Astrocyte of the cerebellum (primary cell): ENCODE data around the gene FYN.
A peak's percentile ranks its signal among the peaks of the same experiment; 100 is the strongest.

Experiments used
- DNase-seq: peaks from one replicate; pipeline ENCODE4 v3.0.0-alpha.2; 2011; ENCODE audit warnings: low read depth
- H3K4me3 ChIP-seq: 2 replicates; pipeline ENCODE4 v1.5.1; 2011; ENCODE audit warnings: mild to moderate bottlenecking, low read depth, low read length, moderate library complexity
- in situ Hi-C: cut with HindIII; loops from 2 replicates; pipeline ENCODE4 v1.10.0; 2017; ENCODE audit warnings: low sequenced_read_pairs
- TF ChIP-seq, protein P1 (sequence below): IDR thresholded peaks from 2 replicates; pipeline ENCODE4 v1.5.1; 2012; ENCODE audit warnings: low read length, low read depth, moderate library complexity, mild to moderate bottlenecking; ENCODE audit errors: missing control alignments

Gene FYN

DNA sequence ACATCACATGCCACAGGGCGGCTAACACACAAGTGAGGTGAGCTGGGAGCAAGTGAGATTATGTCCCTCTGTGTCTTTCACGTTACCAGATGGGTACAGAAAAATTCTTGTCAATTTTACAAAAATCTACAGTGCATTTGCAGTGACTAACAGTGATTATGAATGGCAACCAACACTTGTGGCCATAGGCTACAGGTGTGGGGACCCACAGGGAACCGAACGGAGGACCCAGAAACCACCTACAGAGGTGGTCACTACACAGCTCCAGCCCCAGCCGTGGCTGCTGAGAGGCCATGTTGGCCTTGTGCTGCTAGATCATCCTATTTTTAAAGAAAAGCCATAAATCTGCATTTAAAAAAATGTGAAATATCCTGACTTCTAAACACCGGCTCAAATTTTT, 50.2 kb downstream of the FYN start:
- in situ Hi-C loops = no loop called here
- TF ChIP-seq, protein P1, sequence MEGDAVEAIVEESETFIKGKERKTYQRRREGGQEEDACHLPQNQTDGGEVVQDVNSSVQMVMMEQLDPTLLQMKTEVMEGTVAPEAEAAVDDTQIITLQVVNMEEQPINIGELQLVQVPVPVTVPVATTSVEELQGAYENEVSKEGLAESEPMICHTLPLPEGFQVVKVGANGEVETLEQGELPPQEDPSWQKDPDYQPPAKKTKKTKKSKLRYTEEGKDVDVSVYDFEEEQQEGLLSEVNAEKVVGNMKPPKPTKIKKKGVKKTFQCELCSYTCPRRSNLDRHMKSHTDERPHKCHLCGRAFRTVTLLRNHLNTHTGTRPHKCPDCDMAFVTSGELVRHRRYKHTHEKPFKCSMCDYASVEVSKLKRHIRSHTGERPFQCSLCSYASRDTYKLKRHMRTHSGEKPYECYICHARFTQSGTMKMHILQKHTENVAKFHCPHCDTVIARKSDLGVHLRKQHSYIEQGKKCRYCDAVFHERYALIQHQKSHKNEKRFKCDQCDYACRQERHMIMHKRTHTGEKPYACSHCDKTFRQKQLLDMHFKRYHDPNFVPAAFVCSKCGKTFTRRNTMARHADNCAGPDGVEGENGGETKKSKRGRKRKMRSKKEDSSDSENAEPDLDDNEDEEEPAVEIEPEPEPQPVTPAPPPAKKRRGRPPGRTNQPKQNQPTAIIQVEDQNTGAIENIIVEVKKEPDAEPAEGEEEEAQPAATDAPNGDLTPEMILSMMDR = no peak
- no peak for DNase-seq
- no peak overlapping the region for H3K4me3 ChIP-seq

DNA sequence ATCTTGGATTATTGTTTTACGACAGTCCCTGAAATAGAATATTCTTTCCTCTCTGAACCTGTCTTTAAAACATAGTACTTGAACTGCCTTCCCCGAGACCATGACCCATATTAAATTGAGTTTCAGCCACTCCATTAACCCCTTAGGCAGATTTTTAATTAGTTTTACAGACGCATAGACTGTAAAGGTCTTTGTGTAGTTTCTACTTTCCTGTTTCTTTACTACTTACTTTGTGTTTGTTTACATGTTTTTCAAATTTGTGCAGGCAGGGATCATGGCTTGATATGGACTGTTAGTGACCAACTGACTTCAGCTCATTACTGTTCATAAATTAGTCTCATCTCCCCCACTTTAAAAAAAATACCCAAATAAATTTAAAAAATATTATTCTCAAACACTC, 53.8 kb downstream of the FYN start:
- H3K4me3 ChIP-seq = no peak overlapping the region
- no peak for DNase-seq
- TF ChIP-seq, protein P1 = no peak
- in situ Hi-C loops = no loop called here

DNA sequence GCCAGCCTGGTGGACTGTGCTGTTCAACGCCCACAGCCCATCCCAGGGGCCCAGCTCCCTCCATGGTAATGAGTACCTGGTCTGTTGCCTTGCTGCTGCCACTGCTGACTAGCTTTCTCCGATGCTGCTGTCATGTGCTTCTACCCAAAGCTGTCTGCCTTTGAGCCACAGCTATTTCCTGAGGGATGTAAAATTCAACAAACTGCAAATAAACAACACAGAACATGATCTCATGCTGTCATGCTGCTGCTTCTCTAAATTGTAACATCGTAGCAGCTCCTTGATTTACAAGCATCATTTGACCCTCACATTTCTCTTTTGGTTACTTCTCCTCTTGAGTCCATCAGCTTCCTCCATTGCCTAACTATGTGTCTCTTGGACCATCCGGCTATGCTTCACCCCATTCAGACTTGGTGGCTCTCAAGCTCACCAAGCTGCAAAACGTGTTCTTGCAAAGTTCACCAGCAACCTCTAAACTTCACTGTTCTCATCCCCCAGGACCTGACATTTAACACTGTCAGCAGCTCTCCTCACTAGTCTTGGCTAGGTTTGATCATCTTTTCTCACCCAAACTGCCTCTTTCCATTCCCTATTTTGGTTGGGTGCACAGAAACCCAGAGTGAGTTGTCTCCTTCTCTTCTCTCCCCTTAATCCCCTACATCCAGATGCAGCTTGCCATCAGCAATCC, 54.6 kb downstream of the FYN start:
- H3K4me3 ChIP-seq = no peak overlapping the region
- no peak for DNase-seq
- TF ChIP-seq, protein P1 = no peak
- in situ Hi-C loops = no loop called here

DNA sequence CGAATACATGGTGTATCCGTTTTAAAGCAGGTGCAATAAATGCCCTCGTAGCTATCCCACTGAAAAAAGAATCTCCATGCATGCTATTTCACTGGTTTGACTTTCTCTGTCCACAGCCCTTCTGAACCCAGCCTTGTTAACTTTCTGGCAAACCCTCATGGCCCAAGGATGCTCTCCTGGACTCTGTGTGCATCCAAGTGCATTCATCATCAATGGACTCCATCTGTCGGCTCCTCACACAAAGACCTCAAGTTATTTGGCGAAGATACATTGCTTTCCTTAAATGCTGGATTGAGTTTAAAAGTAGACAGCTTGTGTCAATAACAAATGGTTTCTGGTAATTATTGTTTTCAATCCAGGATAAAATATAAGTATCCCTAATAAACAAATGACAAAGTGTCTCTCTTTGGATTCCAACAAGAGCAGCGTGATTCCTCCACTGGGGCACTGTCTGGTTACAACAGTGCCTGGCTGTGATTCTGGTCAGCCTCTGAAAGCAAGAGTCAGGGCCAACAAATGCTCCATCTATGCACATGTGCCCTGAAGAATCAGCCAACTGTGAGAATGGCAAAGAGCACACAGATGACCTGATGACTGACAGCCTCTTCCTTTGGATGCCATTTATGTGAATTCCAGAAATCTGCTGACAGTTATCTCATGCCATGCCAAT, 55.7 kb downstream of the FYN start:
- no peak for DNase-seq

DNA sequence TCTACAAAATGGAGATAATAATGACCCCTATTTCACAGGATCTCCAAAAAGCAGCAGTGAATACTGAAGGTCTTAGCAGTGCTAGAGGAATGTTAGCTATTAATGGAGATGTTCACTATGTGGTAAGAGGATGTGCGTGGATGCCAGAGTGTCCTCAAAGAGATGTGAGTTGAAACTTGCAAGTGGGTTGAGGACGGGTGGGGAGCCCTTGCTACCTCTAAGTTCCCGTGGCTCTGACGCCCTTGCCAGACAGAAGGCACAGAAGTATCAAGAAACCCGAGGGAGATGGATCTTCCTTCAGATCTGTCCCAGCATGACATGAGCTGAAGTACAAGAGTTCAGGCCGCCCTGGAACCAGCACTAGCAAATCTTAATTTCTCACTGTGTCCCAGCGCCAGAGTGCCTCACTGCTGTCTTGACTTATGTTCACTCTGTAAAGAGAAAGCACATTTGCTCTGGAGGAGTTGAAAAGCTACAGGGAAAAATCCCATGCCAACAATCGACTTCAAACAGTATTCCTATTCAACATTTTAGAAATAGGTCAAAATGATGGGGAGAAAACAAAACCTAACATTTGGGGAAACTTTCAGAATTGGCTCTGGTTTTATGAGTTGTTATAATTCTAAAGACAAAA, 59.5 kb downstream of the FYN start:
- in situ Hi-C loops = no loop called here
- DNase-seq = no peak
- no peak overlapping the region for H3K4me3 ChIP-seq
- TF ChIP-seq, protein P1 = no peak

More for the DNA sequence above, 55.7 kb downstream of the FYN start:
- TF ChIP-seq, protein P1 = no peak
- in situ Hi-C loops = no loop called here
- H3K4me3 ChIP-seq = no peak overlapping the region

DNA sequence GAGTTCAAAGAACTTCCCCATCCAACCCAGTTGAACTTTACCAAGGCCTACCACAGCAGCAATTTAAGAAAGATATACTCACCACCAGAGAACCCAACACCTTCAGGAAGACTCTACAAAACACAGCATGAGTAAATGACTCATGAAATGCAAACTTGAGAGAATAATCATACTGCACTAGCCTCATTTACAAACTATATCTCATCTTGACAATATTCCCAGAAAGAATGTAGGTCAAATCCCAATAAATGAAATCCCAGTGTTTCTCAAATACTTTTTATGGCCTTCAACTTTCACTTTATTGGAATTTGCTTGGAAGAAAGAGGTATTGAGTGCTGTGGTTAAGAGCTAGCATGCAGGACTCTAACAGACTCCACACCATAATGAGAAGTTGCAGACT, 60.0 kb downstream of the FYN start:
- TF ChIP-seq, protein P1 = no peak
- in situ Hi-C loops = no loop called here
- no peak overlapping the region for H3K4me3 ChIP-seq
- DNase-seq = peak; percentile 78
